PC-9 (cell line): ENCODE results near the gene NRARP.

Experiments
- CTCF ChIP-seq: fragments of 200-600 bp; sonication (generic); conservative IDR thresholded peaks from 2 replicates; pipeline ENCODE4 v1.6.1; 2017; ENCODE audit warnings: mixed run types, antibody characterized with exemption, mild to moderate bottlenecking, moderate library complexity
- EZH2 ChIP-seq: fragments of 200-600 bp; sonication (generic); IDR thresholded peaks from 2 replicates; pipeline ENCODE4 v1.8.0; 2017; ENCODE audit warnings: antibody characterized with exemption, low read depth

DNA sequence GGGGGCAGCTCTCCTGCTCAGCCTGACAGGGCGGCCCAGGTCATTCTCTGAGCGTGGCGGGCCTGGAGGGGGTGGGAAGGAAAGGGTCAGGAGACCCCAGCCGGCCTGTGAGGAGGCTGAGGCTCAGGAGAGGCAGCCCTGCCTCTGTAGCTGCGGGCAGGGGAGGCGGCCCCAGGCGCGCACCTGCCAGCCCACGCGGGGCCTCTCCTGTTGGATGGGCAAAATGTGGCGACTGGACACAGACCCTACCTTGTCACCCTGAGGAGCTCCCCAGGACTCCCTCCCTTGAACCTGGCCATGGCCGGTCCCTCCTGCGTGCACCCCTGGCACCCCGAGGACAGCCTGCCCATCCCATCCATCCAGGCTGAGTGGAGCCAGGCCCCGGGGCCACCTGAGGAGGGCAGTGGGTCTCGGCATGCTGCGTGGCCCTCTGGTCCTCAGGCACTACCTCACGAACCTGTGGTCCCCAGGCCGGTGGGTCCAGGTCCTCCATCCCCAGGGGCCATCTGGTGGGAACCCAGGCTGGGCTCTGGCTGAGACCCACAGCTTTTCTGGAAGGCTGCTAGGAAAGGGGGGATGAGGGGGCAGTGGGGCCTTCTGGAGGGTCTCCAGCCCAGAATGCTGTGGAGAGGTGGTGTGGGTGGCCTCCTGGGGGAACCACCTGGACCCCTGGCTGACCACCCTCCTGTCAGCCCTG, 15.1 kb upstream of the NRARP start:
- TF ChIP-seq CTCF (no peak), EZH2 (no peak)
